Hepatocyte (in vitro differentiated cells): ENCODE results near the gene KPNA6. TPM values are rescaled to one million over a fixed set of nuclear protein-coding genes. Genes with fewer than 3 reads are reported as not detected.

Source experiments
- DNase-seq: peaks from one replicate; pipeline ENCODE4 v3.0.0-alpha.2; 2016; ENCODE audit warnings: low spot score
- H2AFZ ChIP-seq: fragments of 200-600 bp; sonication (generic); 2 replicates; pipeline ENCODE4 v1.6.0; 2016; ENCODE audit warnings: antibody characterized with exemption, mild to moderate bottlenecking
- H3K27ac ChIP-seq: fragments of 200-600 bp; sonication (generic); 2 replicates; pipeline ENCODE4 v1.5.1; 2016; ENCODE audit warnings: mild to moderate bottlenecking
- H3K27me3 ChIP-seq: fragments of 200-600 bp; sonication (generic); 2 replicates; pipeline ENCODE4 v1.6.1; 2016
- H3K36me3 ChIP-seq: fragments of 200-600 bp; sonication (generic); replicated peaks from 2 replicates; pipeline ENCODE4 v1.5.1; 2016; ENCODE audit warnings: low read depth; ENCODE audit not compliant: insufficient read depth
- H3K4me1 ChIP-seq: fragments of 200-600 bp; sonication (generic); 2 replicates; pipeline ENCODE4 v1.5.1; 2016; ENCODE audit warnings: mild to moderate bottlenecking, moderate library complexity; ENCODE audit not compliant: insufficient read depth
- H3K4me2 ChIP-seq: fragments of 200-600 bp; sonication (generic); 2 replicates; pipeline ENCODE4 v1.6.0; 2016
- H3K4me3 ChIP-seq: fragments of 200-600 bp; sonication (generic); 2 replicates; pipeline ENCODE4 v1.5.1; 2016; ENCODE audit warnings: mild to moderate bottlenecking
- H3K79me2 ChIP-seq: fragments of 200-600 bp; sonication (generic); 2 replicates; pipeline ENCODE4 v1.6.0; 2017; ENCODE audit warnings: mild to moderate bottlenecking
- H3K9me2 ChIP-seq: fragments of 200-600 bp; sonication (generic); replicated peaks from 2 replicates; pipeline ENCODE4 v1.6.0; 2017; ENCODE audit warnings: mild to moderate bottlenecking; ENCODE audit not compliant: insufficient read depth
- H3K9me3 ChIP-seq: fragments of 200-600 bp; sonication (generic); 2 replicates; pipeline ENCODE4 v1.5.1; 2016; ENCODE audit warnings: low read depth, mild to moderate bottlenecking
- H4K20me1 ChIP-seq: fragments of 200-600 bp; sonication (generic); 2 replicates; pipeline ENCODE4 v1.6.0; 2016; ENCODE audit warnings: mild to moderate bottlenecking; ENCODE audit not compliant: insufficient read depth, poor library complexity, severe bottlenecking
- EZH2 ChIP-seq: fragments of 200-600 bp; sonication (generic); IDR thresholded peaks from 2 replicates; pipeline ENCODE4 v1.6.1; 2016; ENCODE audit warnings: antibody characterized with exemption, mild to moderate bottlenecking, borderline replicate concordance
- EZH2phosphoT487 ChIP-seq: fragments of 200-600 bp; sonication (generic); IDR thresholded peaks from one replicate; pipeline ENCODE4 v1.6.1; 2018; ENCODE audit warnings: antibody characterized with exemption, mild to moderate bottlenecking, low read depth, moderate library complexity; ENCODE audit not compliant: unreplicated experiment, severe bottlenecking
- WGBS: methylation state at CpG from one replicate; pipeline ENCODE4 v1.1.6; 2016; ENCODE audit warnings: low lambda C conversion rate; ENCODE audit errors: missing lambda C conversion rate; 5-methylcytosine and 5-hydroxymethylcytosine counted together
- polyA plus RNA-seq: library from polyadenylated mRNA; unstranded; fragments of >200 nt; fragmentation: Nextera tagmentation; extraction: Ambion mirVana; gene quantifications from 2 replicates; pipeline ENCODE4 v1.2.1, GENCODE V29; 2016
- total RNA-seq: library from RNA; depleted of rRNA; stranded (reverse); fragments of >200 nt; gene quantifications from 2 replicates; pipeline ENCODE4 v1.2.3, GENCODE V29; 2014
- TF ChIP-seq, protein P1 (sequence below): fragments of 200-600 bp; sonication (generic); IDR thresholded peaks from 2 replicates; pipeline ENCODE4 v1.5.1; 2016; ENCODE audit warnings: antibody characterized with exemption, mild to moderate bottlenecking; ENCODE audit not compliant: poor library complexity

Gene KPNA6
- total and polyA plus RNA-seq, 2 experiments from 2014 or later: 30.3 to 48.5 TPM

DNA sequence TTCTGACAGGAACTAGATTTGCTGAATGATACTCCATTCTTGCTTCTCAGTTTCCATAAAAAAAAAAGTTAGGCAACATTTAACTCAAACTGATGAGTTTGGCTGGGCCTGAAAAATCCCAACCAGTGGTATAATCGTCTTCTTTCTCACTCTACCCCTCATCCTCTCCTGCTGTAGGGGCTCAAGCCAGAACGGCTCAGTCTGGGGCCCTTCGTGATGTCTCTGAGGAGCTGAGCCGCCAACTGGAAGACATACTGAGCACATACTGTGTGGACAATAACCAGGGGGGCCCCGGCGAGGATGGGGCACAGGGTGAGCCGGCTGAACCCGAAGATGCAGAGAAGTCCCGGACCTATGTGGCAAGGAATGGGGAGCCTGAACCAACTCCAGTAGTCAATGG is 73.2 kb downstream of the KPNA6 start:
- Histone ChIP-seq H3K79me2 (peaks cover 58% of the 10 kb centered on the region), H3K27me3 (no peaks in the 10 kb centered on the region), H3K36me3 (peaks cover 8% of the 10 kb centered on the region), H4K20me1 (peaks cover 31% of the 10 kb centered on the region), H3K4me1 (peaks cover 32% of the 10 kb centered on the region), H3K27ac (peak overlapping the region; percentile 100), H3K9me2 (no peaks in the 10 kb centered on the region), H3K9me3 (no peaks in the 10 kb centered on the region), H3K4me2 (peak overlapping the region; percentile 98), H2AFZ (no peak overlapping the region), H3K4me3 (peak overlapping the region; percentile 91)
- DNase-seq: no peak
- 90% methylated on average over 9 of the region's 9 CpGs for WGBS
- TF ChIP-seq, protein P1, sequence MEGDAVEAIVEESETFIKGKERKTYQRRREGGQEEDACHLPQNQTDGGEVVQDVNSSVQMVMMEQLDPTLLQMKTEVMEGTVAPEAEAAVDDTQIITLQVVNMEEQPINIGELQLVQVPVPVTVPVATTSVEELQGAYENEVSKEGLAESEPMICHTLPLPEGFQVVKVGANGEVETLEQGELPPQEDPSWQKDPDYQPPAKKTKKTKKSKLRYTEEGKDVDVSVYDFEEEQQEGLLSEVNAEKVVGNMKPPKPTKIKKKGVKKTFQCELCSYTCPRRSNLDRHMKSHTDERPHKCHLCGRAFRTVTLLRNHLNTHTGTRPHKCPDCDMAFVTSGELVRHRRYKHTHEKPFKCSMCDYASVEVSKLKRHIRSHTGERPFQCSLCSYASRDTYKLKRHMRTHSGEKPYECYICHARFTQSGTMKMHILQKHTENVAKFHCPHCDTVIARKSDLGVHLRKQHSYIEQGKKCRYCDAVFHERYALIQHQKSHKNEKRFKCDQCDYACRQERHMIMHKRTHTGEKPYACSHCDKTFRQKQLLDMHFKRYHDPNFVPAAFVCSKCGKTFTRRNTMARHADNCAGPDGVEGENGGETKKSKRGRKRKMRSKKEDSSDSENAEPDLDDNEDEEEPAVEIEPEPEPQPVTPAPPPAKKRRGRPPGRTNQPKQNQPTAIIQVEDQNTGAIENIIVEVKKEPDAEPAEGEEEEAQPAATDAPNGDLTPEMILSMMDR: no peak
- TF ChIP-seq EZH2phosphoT487: no peak
- no peak for TF ChIP-seq EZH2

DNA sequence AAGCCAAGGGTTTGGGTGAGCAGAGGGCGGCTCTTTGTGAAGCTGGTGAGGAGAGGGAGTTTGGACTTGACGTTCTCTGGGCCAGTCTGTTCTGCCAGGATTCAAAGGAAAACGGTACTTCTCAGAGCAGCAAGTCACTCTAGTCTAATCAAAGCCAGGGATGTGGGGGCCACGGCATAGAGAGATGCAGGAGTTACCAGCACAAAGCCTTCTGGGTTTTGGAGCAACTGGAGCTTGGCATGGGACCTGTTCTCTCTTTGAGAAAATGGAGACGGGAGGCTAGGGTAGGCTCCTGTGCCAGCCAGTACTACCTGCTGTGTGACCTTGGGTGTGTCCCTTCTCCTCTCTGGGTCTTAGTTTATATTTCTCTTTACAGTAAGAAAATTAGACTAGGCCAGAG is 73.7 kb downstream of the KPNA6 start:
- H3K9me3 ChIP-seq: no peaks in the 10 kb centered on the region
- no peaks in the 10 kb centered on the region for H3K9me2 ChIP-seq
- no peak overlapping the region for H3K4me3 ChIP-seq
- peak overlapping the region; percentile 100 for H3K27ac ChIP-seq
- H3K4me1 ChIP-seq: peaks cover 32% of the 10 kb centered on the region
- peaks cover 8% of the 10 kb centered on the region for H3K36me3 ChIP-seq
- no peaks in the 10 kb centered on the region for H3K27me3 ChIP-seq
- TF ChIP-seq EZH2phosphoT487 (no peak), EZH2 (no peak)
- TF ChIP-seq, protein P1: no peak
- peak overlapping the region; percentile 98 for H3K4me2 ChIP-seq
- H4K20me1 ChIP-seq: peaks cover 35% of the 10 kb centered on the region
- H3K79me2 ChIP-seq: peaks cover 63% of the 10 kb centered on the region
- DNase-seq: no peak
- 92% methylated on average over 5 of the region's 5 CpGs for WGBS
- H2AFZ ChIP-seq: no peak overlapping the region

DNA sequence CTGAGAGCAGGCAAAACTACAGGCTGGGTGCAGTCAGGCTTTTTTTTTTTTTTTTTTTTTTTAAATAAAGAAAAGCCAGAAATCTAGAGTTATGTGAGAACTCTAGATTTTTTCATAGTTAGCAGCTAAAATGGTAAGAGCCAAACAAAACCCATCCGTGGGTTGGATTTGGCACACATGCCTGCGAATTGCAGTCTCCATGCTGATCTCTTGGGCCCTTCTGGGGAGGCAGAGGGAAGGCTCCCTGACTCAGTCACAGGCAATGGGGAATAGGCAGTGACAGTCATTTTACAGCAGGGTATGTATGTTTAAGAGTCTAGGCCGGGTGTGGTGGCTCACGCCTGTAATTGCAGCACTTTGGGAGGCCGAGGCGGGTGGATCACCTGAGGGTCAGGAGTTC is 74.2 kb downstream of the KPNA6 start:
- Histone ChIP-seq H2AFZ (no peak overlapping the region), H3K9me3 (no peaks in the 10 kb centered on the region), H3K36me3 (peaks cover 8% of the 10 kb centered on the region), H3K4me3 (no peak overlapping the region), H3K4me2 (peak overlapping the region; percentile 98), H3K27ac (no peak overlapping the region), H3K27me3 (no peaks in the 10 kb centered on the region), H3K79me2 (peaks cover 68% of the 10 kb centered on the region), H3K9me2 (no peaks in the 10 kb centered on the region), H4K20me1 (peaks cover 40% of the 10 kb centered on the region), H3K4me1 (peaks cover 32% of the 10 kb centered on the region)
- WGBS: 96% methylated on average over 6 of the region's 6 CpGs
- DNase-seq: no peak
- TF ChIP-seq, protein P1: no peak
- TF ChIP-seq EZH2phosphoT487 (no peak), EZH2 (no peak)

DNA sequence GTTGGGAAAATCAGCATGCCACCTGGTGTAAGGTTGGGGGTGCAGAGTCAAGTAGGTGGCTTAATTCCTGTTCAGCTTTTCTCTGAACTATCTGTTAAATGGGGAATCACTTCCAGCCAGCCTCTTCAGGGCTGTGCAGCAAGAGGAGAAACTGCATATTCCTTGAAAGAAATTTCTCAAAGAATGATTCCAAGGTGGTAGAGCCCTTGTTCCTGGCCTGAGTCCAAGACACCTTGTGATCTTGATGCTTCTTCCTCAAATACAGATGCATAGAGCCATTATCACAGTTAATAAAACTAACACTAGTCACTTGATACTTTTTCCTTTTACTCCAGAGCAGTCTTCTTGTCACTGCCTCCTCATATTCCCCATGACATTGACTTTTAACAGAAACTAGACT is 76.8 kb downstream of the KPNA6 start:
- H3K9me3 ChIP-seq: no peaks in the 10 kb centered on the region
- peaks cover 8% of the 10 kb centered on the region for H3K36me3 ChIP-seq
- peaks cover 47% of the 10 kb centered on the region for H4K20me1 ChIP-seq

More for the DNA sequence above, 76.8 kb downstream of the KPNA6 start:
- Histone ChIP-seq H3K9me2 (no peaks in the 10 kb centered on the region), H3K4me1 (peaks cover 24% of the 10 kb centered on the region), H3K4me3 (no peak overlapping the region), H3K4me2 (no peak overlapping the region), H3K27me3 (no peaks in the 10 kb centered on the region), H3K27ac (no peak overlapping the region), H3K79me2 (peaks cover 75% of the 10 kb centered on the region), H2AFZ (no peak overlapping the region)
- DNase-seq: no peak
- TF ChIP-seq EZH2phosphoT487 (no peak), EZH2 (no peak)
- TF ChIP-seq, protein P1: no peak
